GM21723 (cell line): ENCODE measurements around the gene OR6C65.

Experiments used
- ATAC-seq: cut with Tn5 transposase; IDR thresholded peaks from one replicate; pipeline ENCODE4 v1.9.1; 2021; ENCODE audit warnings: mild to moderate bottlenecking, moderate library complexity; ENCODE audit not compliant: unreplicated experiment

OR6C65 gene

DNA sequence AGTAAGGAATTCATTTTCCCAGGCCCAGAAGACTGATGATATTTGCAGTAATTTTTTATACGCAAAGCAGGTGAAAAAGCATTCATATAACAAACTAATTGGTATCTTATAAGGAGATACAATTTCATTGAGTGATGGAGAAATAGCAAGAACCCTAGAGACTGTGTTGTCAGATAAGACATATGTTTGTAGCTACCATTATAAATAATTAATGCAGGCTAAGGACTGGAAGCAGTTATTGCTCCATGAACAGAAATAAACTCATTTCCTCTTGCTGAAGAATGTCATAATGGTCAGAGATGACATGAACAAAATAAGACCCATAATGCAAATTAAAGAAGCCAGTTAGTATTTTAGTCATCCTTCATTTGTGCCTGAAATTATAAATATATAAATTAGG is 45.0 kb downstream of the OR6C65 start:
- no peak for ATAC-seq

DNA sequence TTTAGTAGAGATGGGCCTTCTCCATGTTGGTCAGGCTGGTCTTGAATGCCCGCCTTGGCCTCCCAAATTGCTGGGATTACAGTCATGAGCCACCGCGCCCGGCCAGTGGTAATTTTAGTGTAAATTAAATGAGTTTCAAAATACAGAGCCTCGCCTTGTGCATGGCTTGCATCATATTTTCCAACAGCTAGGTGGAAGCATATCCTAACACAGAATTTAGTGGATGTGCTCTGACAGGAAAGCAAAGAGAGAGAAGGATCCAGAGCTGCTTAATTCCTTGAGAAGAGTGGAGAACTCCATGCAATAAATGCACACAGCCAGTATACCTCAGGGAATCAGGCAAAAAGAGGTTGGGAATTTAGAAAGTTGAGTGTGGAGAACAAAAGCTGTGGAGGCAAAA is 46.0 kb downstream of the OR6C65 start:
- ATAC-seq: no peak

DNA sequence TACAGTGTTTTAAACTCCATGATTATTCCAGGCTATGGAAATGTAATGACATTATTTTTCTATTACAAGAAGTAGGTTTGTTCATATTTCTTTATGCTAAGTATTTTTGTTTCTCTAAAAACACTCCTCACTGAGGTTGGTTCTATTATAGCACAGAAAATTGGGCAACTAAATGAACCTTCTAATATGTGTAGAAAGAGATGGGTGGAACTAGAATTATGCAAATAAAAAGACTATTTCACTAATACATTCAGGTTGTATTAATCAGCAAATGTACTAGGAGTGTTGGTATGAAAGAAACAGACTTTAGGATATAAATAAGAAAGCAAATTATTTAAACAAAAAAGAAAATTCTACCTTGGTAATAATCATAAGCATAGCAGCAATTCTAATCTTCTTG is 48.5 kb downstream of the OR6C65 start:
- no peak for ATAC-seq
